Mucosa of rectum (tissue), 2 donors: ENCODE results near the gene WDR33.

ENCODE experiments used
- H3K27ac ChIP-seq, 2 donors: one replicate each; pipeline ENCODE4 v1.7.0; 2013; ENCODE audit warnings: inconsistent platforms in 2 of 2, low read depth in 2 of 2, low read length in 2 of 2
- H3K27me3 ChIP-seq, 2 donors: one replicate each; pipeline ENCODE4 v1.7.0; 2013; ENCODE audit warnings: low read length in 2 of 2; ENCODE audit not compliant: control insufficient read depth in 2 of 2, insufficient read depth in 2 of 2
- H3K36me3 ChIP-seq, 2 donors: one replicate each; pipeline ENCODE4 v1.7.0; 2013; ENCODE audit warnings: low read length in 2 of 2; ENCODE audit not compliant: control insufficient read depth in 2 of 2, insufficient read depth in 2 of 2
- H3K4me1 ChIP-seq, 2 donors: one replicate each; pipeline ENCODE4 v1.7.0; 2013; ENCODE audit warnings: low read length in 2 of 2, mild to moderate bottlenecking in 1 of 2; ENCODE audit not compliant: control insufficient read depth in 2 of 2, insufficient read depth in 2 of 2
- H3K4me3 ChIP-seq, 2 donors: one replicate each; pipeline ENCODE4 v1.7.0; 2013; ENCODE audit warnings: low read length in 2 of 2
- H3K9ac ChIP-seq, 2 donors: one replicate each; pipeline ENCODE4 v1.7.0; 2013; ENCODE audit warnings: low read length in 2 of 2, low read depth in 1 of 2, mild to moderate bottlenecking in 1 of 2
- H3K9me3 ChIP-seq, 2 donors: one replicate each; pipeline ENCODE4 v1.7.0; 2013; ENCODE audit warnings: low read length in 2 of 2; ENCODE audit not compliant: control insufficient read depth in 2 of 2
- donor health status: healthy.
- donor health status: Normal muscosa, but diverticular disease.

Gene WDR33

GRCh38 chr2:127726158-127726880 lies 84.7 kb downstream of the WDR33 start:
- H3K9me3 ChIP-seq = no peaks in the 10 kb centered on the region
- H3K4me3 ChIP-seq = no peak overlapping the region
- no peaks in the 10 kb centered on the region for H3K4me1 ChIP-seq
- H3K36me3 ChIP-seq = peaks cover 12 to 25% of the 10 kb centered on the region in 2 donors
- no peak overlapping the region for H3K9ac ChIP-seq
- no peaks in the 10 kb centered on the region for H3K27me3 ChIP-seq
- no peak overlapping the region for H3K27ac ChIP-seq

- Histone ChIP-seq H3K9ac (no peak overlapping the region), H3K36me3 (peaks cover 30 to 45% of the 10 kb centered on the region in 2 donors), H3K27ac (no peak overlapping the region), H3K4me3 (no peak overlapping the region), H3K9me3 (no peaks in the 10 kb centered on the region), H3K4me1 (no peaks in the 10 kb centered on the region), H3K27me3 (no peaks in the 10 kb centered on the region)
Observed at GRCh38 chr2:127722807-127723206, 88.2 kb downstream of the WDR33 start.

DNA sequence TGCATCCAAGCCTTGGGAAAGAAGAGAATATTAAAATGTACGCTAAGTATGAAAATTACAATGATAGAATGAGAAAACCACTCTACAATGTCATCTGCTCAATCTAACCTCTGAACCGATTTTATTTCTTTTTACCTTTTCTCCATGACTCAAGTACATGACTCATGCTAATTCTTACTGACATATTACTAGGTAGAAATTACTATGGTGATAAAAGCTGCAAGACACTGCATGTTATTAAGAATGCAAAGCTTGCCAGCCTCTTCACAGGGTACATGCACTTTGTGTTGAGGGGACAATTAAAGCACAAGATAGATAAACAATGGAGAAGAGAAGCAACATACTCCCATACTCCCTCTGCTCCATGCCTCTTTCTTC lies 89.0 kb downstream of the WDR33 start:
- Histone ChIP-seq H3K27ac (no peak overlapping the region), H3K4me1 (no peaks in the 10 kb centered on the region), H3K4me3 (no peak overlapping the region), H3K27me3 (no peaks in the 10 kb centered on the region), H3K36me3 (peaks cover 33 to 46% of the 10 kb centered on the region in 2 donors), H3K9ac (no peak overlapping the region), H3K9me3 (no peaks in the 10 kb centered on the region)

- no peaks in the 10 kb centered on the region for H3K9me3 ChIP-seq
- peaks cover 38 to 52% of the 10 kb centered on the region in 2 donors for H3K36me3 ChIP-seq
- H3K27ac ChIP-seq = no peak overlapping the region
- H3K4me1 ChIP-seq = no peaks in the 10 kb centered on the region
- H3K9ac ChIP-seq = no peak overlapping the region
- no peak overlapping the region for H3K4me3 ChIP-seq
- no peaks in the 10 kb centered on the region for H3K27me3 ChIP-seq
Observed at GRCh38 chr2:127721311-127721977, 89.5 kb downstream of the WDR33 start.

DNA sequence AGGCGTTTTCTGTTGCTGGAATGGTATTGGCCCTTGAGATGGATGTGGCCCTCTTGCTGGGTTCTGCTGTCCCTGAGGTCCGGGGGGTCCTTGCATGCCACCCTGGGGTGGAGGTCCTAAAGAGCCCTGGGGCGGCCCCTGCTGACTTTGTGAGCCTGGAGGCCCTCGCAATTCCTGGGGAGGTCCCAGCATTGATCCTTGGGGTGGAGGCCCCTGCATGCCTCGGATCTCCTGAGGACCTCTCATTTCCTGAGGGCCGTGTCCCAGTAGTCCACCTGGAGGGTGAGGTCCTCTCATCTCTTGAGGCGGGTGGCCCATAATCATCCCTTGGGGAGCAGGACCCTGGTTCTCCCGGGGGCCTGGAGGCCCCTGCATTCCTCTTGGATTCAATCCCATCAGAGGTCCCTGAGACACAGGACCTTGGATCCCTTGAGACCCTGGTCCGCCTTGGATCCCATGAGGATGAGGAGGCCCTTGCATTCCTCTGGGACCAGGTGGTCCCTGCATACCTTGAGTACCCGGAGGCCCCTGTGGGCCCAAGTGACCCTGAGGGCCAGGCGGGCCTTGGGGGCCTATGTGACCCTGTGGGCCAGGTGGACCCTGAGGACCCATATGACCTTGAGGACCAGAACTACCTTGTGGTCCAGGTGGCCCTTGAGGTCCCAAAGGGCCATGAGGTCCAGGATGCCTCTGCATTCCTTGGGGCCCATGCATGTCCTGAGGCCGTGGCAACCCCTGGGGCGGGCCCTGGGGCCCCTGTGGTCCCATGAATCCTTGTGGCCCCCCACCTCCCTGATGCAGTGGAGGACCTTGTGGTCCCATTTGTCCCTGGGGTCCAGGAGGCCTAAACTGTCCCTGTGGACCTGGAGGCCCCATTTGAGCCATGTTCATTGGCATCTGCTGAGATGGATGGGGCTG lies 91.4 kb downstream of the WDR33 start:
- H3K27ac ChIP-seq = no peak overlapping the region
- no peaks in the 10 kb centered on the region for H3K9me3 ChIP-seq
- peaks cover 41 to 58% of the 10 kb centered on the region in 2 donors for H3K36me3 ChIP-seq
- no peak overlapping the region for H3K9ac ChIP-seq
- H3K27me3 ChIP-seq = no peaks in the 10 kb centered on the region
- H3K4me3 ChIP-seq = no peak overlapping the region
- no peaks in the 10 kb centered on the region for H3K4me1 ChIP-seq

DNA sequence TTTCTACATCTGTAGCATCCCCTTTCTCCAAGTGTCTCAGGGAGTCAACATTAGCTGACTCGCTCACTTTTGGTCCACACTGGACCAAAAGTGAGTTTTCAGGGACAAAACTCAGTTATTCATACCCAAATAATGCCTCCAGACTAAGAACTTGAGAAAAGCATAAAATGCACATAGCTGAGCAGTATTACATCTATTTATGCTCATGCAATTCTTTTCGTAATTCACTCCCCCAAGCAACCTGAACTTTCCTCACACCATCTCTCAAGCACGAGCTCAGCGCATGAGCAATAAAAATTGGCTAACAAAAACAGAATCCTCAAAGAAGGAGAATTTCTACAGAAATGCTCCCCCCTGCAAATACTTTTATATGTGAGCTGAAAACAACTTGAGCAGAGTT lies 92.7 kb downstream of the WDR33 start:
- Histone ChIP-seq H3K27me3 (no peaks in the 10 kb centered on the region), H3K9me3 (no peaks in the 10 kb centered on the region), H3K36me3 (peaks cover 41 to 59% of the 10 kb centered on the region in 2 donors), H3K27ac (no peak overlapping the region), H3K9ac (no peak overlapping the region), H3K4me1 (no peaks in the 10 kb centered on the region), H3K4me3 (no peak overlapping the region)

GRCh38 chr2:127715778-127716449 lies 95.1 kb downstream of the WDR33 start:
- Histone ChIP-seq H3K36me3 (peaks cover 28 to 39% of the 10 kb centered on the region in 2 donors), H3K27me3 (no peaks in the 10 kb centered on the region), H3K27ac (no peak overlapping the region), H3K4me1 (no peaks in the 10 kb centered on the region), H3K4me3 (no peak overlapping the region), H3K9ac (no peak overlapping the region), H3K9me3 (no peaks in the 10 kb centered on the region)

- peaks cover 28 to 44% of the 10 kb centered on the region in 2 donors for H3K36me3 ChIP-seq
- H3K4me1 ChIP-seq = no peaks in the 10 kb centered on the region
- no peaks in the 10 kb centered on the region for H3K9me3 ChIP-seq
- no peak overlapping the region for H3K4me3 ChIP-seq
- H3K27me3 ChIP-seq = no peaks in the 10 kb centered on the region
- H3K9ac ChIP-seq = no peak overlapping the region
- no peak overlapping the region for H3K27ac ChIP-seq
Observed at GRCh38 chr2:127713562-127713961, 97.4 kb downstream of the WDR33 start.

DNA sequence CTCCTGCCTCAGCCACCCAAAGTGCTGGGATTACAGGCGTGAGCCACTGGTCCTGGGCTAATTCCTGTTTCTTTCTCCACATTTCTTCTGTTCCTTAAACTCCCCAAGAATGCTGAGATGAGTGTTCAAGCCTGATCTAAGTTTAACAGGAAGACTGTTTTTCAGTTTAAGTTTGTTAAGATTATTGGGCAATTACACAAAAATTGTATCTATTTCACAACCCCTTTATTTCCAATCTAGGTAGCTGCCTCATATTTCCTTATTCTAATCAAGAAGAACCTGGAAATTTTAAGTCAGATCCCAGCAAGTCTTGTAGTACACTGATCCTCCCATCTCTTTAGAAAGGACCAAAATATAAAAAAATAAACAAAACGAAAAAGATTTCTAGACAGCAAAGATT lies 98.0 kb downstream of the WDR33 start:
- Histone ChIP-seq H3K4me1 (no peaks in the 10 kb centered on the region), H3K9ac (no peak overlapping the region), H3K27ac (no peak overlapping the region), H3K4me3 (no peak overlapping the region), H3K9me3 (no peaks in the 10 kb centered on the region), H3K36me3 (peaks cover 33 to 50% of the 10 kb centered on the region in 2 donors), H3K27me3 (no peaks in the 10 kb centered on the region)
